Measurements from ENCODE around the gene RASD2.

- TF ChIP-seq CTCF (IDR thresholded peaks at IDR 0.05) (peak in 1 of 4 experiments; percentile 9), POLR2A (IDR thresholded peaks at IDR 0.05) (no peak), POLR2AphosphoS5 (IDR thresholded peaks at IDR 0.05) (peak; percentile 8), EP300 (IDR thresholded peaks at IDR 0.05) (no peak)
Observed at GRCh38 chr22:35549328-35549727, 8.7 kb downstream of the RASD2 start.
